GM13977 (cell line): ENCODE results near the gene CT47C1.

Experiments used
- DNase-seq: peaks from one replicate; pipeline ENCODE4 v3.0.0; 2012; ENCODE audit warnings: low spot score
- CTCF ChIP-seq: IDR thresholded peaks from 2 replicates; pipeline ENCODE4 v1.5.1; 2012; ENCODE audit warnings: mild to moderate bottlenecking, control low read depth; ENCODE audit not compliant: insufficient read depth; ENCODE audit errors: extremely low read depth, missing control alignments
- in situ Hi-C: fragments of 300-500 bp; cut with MboI; formaldehyde crosslinking; loops from one replicate; pipeline ENCODE4 v1.12.0; 2022; ENCODE audit warnings: low sequenced_read_pairs, low pct_unique_long_range_greater_than_20kb, mixed read lengths, inconsistent platforms; ENCODE audit not compliant: unreplicated experiment

The CT47C1 gene

GRCh38 chrX:119073200-119073905 lies 560 bp downstream of the CT47C1 start:
- TF ChIP-seq CTCF = no peak
- no peak for DNase-seq
- in situ Hi-C loops = no loop called here

GRCh38 chrX:119073911-119074310 lies 1.1 kb downstream of the CT47C1 start:
- no peak for DNase-seq
- in situ Hi-C loops = no loop called here
- TF ChIP-seq CTCF = no peak

GRCh38 chrX:119075270-119076025 lies 2.7 kb downstream of the CT47C1 start:
- no peak for DNase-seq
- in situ Hi-C loops = no loop called here
- TF ChIP-seq CTCF = no peak

- no peak for TF ChIP-seq CTCF
- in situ Hi-C loops = no loop called here
- DNase-seq = no peak
Measured at GRCh38 chrX:119082278-119082677, 9.5 kb downstream of the CT47C1 start.

- no peak for DNase-seq
- no peak for TF ChIP-seq CTCF
- in situ Hi-C loops = no loop called here
Measured at GRCh38 chrX:119084766-119085165, 12.0 kb downstream of the CT47C1 start.

GRCh38 chrX:119087121-119087520 lies 14.3 kb downstream of the CT47C1 start:
- in situ Hi-C loops = no loop called here
- no peak for DNase-seq
- TF ChIP-seq CTCF = no peak
